ENCODE measurements around the gene GNL2.

DNA sequence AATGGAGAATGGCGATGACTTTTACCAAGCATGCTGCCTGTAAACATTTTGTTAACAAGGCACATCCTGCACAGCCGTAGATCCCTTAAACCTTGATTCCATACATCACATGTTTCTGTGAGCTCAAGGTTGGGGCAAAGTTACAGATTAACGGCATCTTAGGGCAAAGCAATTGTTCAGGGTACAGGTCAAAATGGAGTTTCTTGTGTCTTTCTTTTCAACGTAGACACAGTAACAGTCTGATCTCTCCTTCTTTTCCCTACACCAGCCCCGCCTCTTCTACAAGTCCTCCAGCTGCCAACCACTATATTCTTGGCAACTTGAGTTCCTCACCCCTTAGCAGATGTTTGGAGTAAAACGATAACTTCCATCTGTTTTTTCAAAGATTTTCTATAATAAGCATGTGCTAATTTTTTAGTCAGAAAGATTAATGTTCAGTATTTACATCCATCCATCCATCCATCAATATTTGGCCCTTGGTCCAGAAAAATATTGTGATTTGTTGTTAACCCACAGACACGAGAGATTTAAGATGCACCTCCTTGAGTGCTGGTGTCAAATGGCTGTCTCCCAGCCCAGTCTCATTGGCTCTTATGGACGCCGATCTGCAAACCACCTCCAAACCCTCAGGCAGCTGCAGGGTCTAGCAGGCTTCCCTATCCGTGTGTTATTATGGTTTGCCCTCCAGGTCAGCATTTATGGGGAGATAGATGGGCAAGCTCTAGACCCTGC, 35.2 kb downstream of the GNL2 start:
- TF ChIP-seq, protein P1, sequence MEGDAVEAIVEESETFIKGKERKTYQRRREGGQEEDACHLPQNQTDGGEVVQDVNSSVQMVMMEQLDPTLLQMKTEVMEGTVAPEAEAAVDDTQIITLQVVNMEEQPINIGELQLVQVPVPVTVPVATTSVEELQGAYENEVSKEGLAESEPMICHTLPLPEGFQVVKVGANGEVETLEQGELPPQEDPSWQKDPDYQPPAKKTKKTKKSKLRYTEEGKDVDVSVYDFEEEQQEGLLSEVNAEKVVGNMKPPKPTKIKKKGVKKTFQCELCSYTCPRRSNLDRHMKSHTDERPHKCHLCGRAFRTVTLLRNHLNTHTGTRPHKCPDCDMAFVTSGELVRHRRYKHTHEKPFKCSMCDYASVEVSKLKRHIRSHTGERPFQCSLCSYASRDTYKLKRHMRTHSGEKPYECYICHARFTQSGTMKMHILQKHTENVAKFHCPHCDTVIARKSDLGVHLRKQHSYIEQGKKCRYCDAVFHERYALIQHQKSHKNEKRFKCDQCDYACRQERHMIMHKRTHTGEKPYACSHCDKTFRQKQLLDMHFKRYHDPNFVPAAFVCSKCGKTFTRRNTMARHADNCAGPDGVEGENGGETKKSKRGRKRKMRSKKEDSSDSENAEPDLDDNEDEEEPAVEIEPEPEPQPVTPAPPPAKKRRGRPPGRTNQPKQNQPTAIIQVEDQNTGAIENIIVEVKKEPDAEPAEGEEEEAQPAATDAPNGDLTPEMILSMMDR (IDR thresholded peaks at IDR 0.05): no peak
- no peak for TF ChIP-seq POLR2A (IDR thresholded peaks at IDR 0.05)
